Loucy (cell line): ENCODE results near the gene CENPX.

Source experiments
- EZH2phosphoT487 ChIP-seq: fragments of 200-600 bp; IDR thresholded peaks from 2 replicates; pipeline ENCODE4 v1.6.1; 2018; ENCODE audit warnings: antibody characterized with exemption, mild to moderate bottlenecking, moderate library complexity, borderline replicate concordance
- TF ChIP-seq, protein P1 (sequence below): fragments of 200-600 bp; sonication (generic); conservative IDR thresholded peaks from 2 replicates; pipeline ENCODE4 v1.5.1; 2014; ENCODE audit warnings: mild to moderate bottlenecking, antibody characterized with exemption, low read length

DNA sequence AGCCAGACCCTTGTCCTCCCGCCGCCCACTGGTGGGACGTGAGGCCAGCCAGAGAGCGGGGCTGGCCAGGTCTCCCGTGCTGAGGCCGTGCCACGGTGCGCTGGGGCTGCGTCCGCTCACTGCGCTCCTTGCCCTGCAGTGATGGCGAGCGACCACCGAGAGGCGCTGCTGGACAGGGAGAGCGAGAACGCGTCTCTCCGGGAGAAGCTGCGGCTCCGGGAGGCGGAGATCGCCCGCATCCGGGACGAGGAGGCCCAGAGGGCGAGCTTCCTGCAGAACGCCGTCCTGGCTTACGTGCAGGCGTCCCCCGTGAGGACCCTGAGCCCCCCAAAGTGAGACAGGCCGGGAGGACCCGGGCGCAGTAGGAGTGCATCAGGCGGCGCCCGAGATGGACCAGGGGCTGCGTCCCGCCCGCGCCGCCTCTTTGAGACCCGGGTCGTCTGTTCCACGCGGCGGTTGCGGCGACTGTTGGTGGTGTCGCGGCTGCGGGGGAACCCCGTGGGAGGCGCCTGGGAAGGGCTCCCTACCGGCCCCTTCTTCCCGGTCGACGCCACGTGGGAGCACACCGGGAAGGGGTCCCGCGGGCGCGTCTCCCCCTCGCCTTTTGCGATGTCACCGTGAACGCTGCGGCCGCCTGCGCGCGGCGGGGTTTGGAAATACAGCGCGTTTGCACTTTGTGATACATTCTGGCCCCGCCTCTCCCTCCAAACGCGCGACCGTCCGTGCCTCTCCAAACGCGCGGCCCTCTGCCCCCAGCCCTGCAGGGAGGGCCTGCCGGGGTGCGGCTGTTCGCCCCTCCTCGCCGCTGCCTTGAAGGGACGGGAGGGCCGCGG lies 8.0 kb upstream of the CENPX start:
- TF ChIP-seq, protein P1, sequence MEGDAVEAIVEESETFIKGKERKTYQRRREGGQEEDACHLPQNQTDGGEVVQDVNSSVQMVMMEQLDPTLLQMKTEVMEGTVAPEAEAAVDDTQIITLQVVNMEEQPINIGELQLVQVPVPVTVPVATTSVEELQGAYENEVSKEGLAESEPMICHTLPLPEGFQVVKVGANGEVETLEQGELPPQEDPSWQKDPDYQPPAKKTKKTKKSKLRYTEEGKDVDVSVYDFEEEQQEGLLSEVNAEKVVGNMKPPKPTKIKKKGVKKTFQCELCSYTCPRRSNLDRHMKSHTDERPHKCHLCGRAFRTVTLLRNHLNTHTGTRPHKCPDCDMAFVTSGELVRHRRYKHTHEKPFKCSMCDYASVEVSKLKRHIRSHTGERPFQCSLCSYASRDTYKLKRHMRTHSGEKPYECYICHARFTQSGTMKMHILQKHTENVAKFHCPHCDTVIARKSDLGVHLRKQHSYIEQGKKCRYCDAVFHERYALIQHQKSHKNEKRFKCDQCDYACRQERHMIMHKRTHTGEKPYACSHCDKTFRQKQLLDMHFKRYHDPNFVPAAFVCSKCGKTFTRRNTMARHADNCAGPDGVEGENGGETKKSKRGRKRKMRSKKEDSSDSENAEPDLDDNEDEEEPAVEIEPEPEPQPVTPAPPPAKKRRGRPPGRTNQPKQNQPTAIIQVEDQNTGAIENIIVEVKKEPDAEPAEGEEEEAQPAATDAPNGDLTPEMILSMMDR = peak; percentile 68
- TF ChIP-seq EZH2phosphoT487 = no peak
